K562 (cell line): ENCODE data around the gene PGPEP1. TPM values are rescaled to one million over a fixed set of nuclear protein-coding genes. Genes with fewer than 3 reads are reported as not detected.
A peak's percentile ranks its signal among the peaks of the same experiment; 100 is the strongest.

Experiments
- CC2D1A ChIP-seq: fragments of 450-650 bp; IDR thresholded peaks from 2 replicates; pipeline ENCODE4 v1.6.1; 2017; ENCODE audit warnings: mild to moderate bottlenecking
- CHD2 ChIP-seq: IDR thresholded peaks from 2 replicates; pipeline ENCODE4 v1.6.1; 2011; ENCODE audit warnings: low read depth, low read length
- DMBX1 ChIP-seq: fragments of 250-450 bp; sonication (Bioruptor Pico); IDR thresholded peaks from 2 replicates; pipeline ENCODE4 v1.8.0; 2022; ENCODE audit warnings: inconsistent platforms, mild to moderate bottlenecking, moderate library complexity, borderline replicate concordance
- ESRRA ChIP-seq: fragments of 450-650 bp; IDR thresholded peaks from 2 replicates; pipeline ENCODE4 v1.6.1; 2014; ENCODE audit warnings: low read depth, mild to moderate bottlenecking, moderate library complexity, borderline replicate concordance
- ETS2 ChIP-seq: IDR thresholded peaks from 2 replicates; pipeline ENCODE4 v1.6.1; 2016; ENCODE audit warnings: borderline replicate concordance, missing genetic modification characterization, mild to moderate bottlenecking, moderate library complexity, missing compliant biosample characterization; ENCODE audit not compliant: poor library complexity, severe bottlenecking
- ETV1 ChIP-seq: fragments of 450-650 bp; conservative IDR thresholded peaks from 2 replicates; pipeline ENCODE4 v1.6.1; 2016; ENCODE audit warnings: missing genetic modification characterization, control low read depth, low read depth, missing compliant biosample characterization
- FOXM1 ChIP-seq, 2 experiments: fragments of 450-650 bp in 1 of 2; sonication (generic) in 1 of 2; formaldehyde crosslinking in 1 of 2; IDR thresholded peaks; 2 replicates each; pipeline versions ENCODE4 v1.6.1 to v1.9.0; 2017 to 2022; ENCODE audit warnings: low read depth in 2 of 2, mild to moderate bottlenecking in 2 of 2, missing genetic modification reagents in 1 of 2, moderate library complexity in 1 of 2
- GABPB2 ChIP-seq: fragments of 250-450 bp; sonication (Bioruptor Pico); conservative IDR thresholded peaks from 2 replicates; pipeline ENCODE4 v1.5.1; 2021; ENCODE audit warnings: mild to moderate bottlenecking
- HDAC6 ChIP-seq: IDR thresholded peaks from 2 replicates; pipeline ENCODE4 v1.6.1; 2012; ENCODE audit warnings: low read depth, mild to moderate bottlenecking, control low read depth, inconsistent platforms, low read length, moderate library complexity
- HMG20B ChIP-seq: fragments of 250-450 bp; sonication (Bioruptor Pico); IDR thresholded peaks from 2 replicates; pipeline ENCODE4 v1.5.0; 2021; ENCODE audit warnings: mild to moderate bottlenecking
- NCOR1 ChIP-seq: fragments of 450-650 bp; IDR thresholded peaks from 2 replicates; pipeline ENCODE4 v1.6.1; 2016; ENCODE audit warnings: mild to moderate bottlenecking, moderate library complexity
- NR4A1 ChIP-seq, 2 experiments: fragments of 250-450 bp in 1 of 2; fragments of 450-650 bp in 1 of 2; sonication (Bioruptor Pico) in 1 of 2; IDR thresholded peaks; 2 replicates each; pipeline versions ENCODE4 v1.4.0 to v1.6.1; 2016 to 2020; ENCODE audit warnings: mild to moderate bottlenecking in 2 of 2, missing compliant biosample characterization in 1 of 2, missing genetic modification characterization in 1 of 2, moderate library complexity in 1 of 2
- POLR2G ChIP-seq: fragments of 200-400 bp; formaldehyde crosslinking; IDR thresholded peaks from 2 replicates; pipeline ENCODE4 v1.6.1; 2017; ENCODE audit warnings: low read depth, mild to moderate bottlenecking, antibody characterized with exemption, low read length, moderate library complexity
- POLR3A ChIP-seq: IDR thresholded peaks from 2 replicates; pipeline ENCODE4 v1.6.1; 2011; ENCODE audit warnings: borderline replicate concordance, mild to moderate bottlenecking, moderate library complexity; ENCODE audit not compliant: insufficient read length, insufficient read depth; ENCODE audit errors: extremely low read depth
- SAP30 ChIP-seq: fragments of 200-600 bp; sonication (generic); IDR thresholded peaks from 2 replicates; pipeline ENCODE4 v1.6.1; 2012; ENCODE audit warnings: borderline replicate concordance, low read depth, mild to moderate bottlenecking, moderate library complexity, low read length, control low read depth, inconsistent platforms; ENCODE audit not compliant: insufficient read depth, poor library complexity, severe bottlenecking
- VEZF1 ChIP-seq: fragments of 200-800 bp; sonication (Bioruptor generic); IDR thresholded peaks from 2 replicates; pipeline ENCODE4 v1.6.1; 2017; ENCODE audit warnings: missing genetic modification characterization, missing compliant biosample characterization
- ZKSCAN8 ChIP-seq: fragments of 200-800 bp; sonication (Bioruptor generic); IDR thresholded peaks from 2 replicates; pipeline ENCODE4 v1.6.1; 2016; ENCODE audit warnings: missing genetic modification characterization, missing compliant biosample characterization
- ZNF274 ChIP-seq: IDR thresholded peaks from 2 replicates; pipeline ENCODE4 v1.6.1; 2011; ENCODE audit warnings: low read depth, mild to moderate bottlenecking, low read length, moderate library complexity, borderline replicate concordance
- polyA plus RNA-seq, 8 experiments: library from polyadenylated mRNA; depleted of rRNA in 4 of 8; stranded (reverse) in 5 of 8; unstranded in 3 of 8; fragments of >200 nt; fragmentation: Nextera tagmentation in 2 of 8; fragmentation: Illumina TruSeq in 1 of 8; extraction: Ambion mirVana in 2 of 8; extraction: Trizol in 1 of 8; gene quantifications; 2 replicates each; pipeline versions ENCODE4 v1.2.1 to v1.2.3, GENCODE V29; 2011 to 2014; ENCODE audit warnings: inconsistent platforms in 1 of 8, missing spikeins in 1 of 8
- total RNA-seq, 7 experiments: library from RNA; depleted of rRNA in 6 of 7; stranded (reverse); fragments of >200 nt in 6 of 7; fragmentation: Illumina TruSeq in 2 of 7; extraction: Trizol in 2 of 7; gene quantifications; 2 replicates each; pipeline versions ENCODE4 v1.2.1 to v1.2.3, GENCODE V29; 2011 to 2021; ENCODE audit warnings: low replicate concordance in 1 of 7
- TF ChIP-seq, protein P1 (sequence below): fragments of 250-450 bp; sonication (Bioruptor Pico); IDR thresholded peaks from 2 replicates; pipeline ENCODE4 v1.5.0; 2020; ENCODE audit warnings: mild to moderate bottlenecking
- TF ChIP-seq, protein P2 (sequence below): sonication (generic); formaldehyde crosslinking; IDR thresholded peaks from 2 replicates; pipeline ENCODE4 v1.8.0; 2023; ENCODE audit warnings: mild to moderate bottlenecking, missing genetic modification reagents

The PGPEP1 gene
- total and polyA plus RNA-seq, 9 of the 15 experiments (the other 6 are each of a cell fraction or from before 2014, with no cell fraction given), result 10.0 to 69.6 (median 33.5) TPM

- TF ChIP-seq, protein P1, sequence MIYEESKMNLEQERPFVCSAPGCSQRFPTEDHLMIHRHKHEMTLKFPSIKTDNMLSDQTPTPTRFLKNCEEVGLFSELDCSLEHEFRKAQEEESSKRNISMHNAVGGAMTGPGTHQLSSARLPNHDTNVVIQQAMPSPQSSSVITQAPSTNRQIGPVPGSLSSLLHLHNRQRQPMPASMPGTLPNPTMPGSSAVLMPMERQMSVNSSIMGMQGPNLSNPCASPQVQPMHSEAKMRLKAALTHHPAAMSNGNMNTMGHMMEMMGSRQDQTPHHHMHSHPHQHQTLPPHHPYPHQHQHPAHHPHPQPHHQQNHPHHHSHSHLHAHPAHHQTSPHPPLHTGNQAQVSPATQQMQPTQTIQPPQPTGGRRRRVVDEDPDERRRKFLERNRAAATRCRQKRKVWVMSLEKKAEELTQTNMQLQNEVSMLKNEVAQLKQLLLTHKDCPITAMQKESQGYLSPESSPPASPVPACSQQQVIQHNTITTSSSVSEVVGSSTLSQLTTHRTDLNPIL (CRISPR knock-in tag), result no peak
- TF ChIP-seq VEZF1 (CRISPR knock-in tag) (peak; percentile 11; the same call in 1 of the 2 replicates), HMG20B (no peak), ZNF274 (no peak), CHD2 (no peak), FOXM1 (IDR thresholded peaks at IDR 0.05; ENCODE audit: low read depth) (no peak), FOXM1 (CRISPR knock-in tag; IDR thresholded peaks at IDR 0.05; ENCODE audit: low read depth) (no peak), NCOR1 (no peak), CC2D1A (no peak), DMBX1 (CRISPR knock-in tag) (no peak), POLR2G (no peak), NR4A1 (CRISPR knock-in tag; IDR thresholded peaks at IDR 0.05) (no peak), NR4A1 (tag; IDR thresholded peaks at IDR 0.05) (no peak), SAP30 (no peak), ZKSCAN8 (CRISPR knock-in tag) (no peak), POLR3A (no peak), GABPB2 (no peak), ETS2 (no peak), ESRRA (no peak), ETV1 (tag) (no peak), HDAC6 (no peak)
- TF ChIP-seq, protein P2, sequence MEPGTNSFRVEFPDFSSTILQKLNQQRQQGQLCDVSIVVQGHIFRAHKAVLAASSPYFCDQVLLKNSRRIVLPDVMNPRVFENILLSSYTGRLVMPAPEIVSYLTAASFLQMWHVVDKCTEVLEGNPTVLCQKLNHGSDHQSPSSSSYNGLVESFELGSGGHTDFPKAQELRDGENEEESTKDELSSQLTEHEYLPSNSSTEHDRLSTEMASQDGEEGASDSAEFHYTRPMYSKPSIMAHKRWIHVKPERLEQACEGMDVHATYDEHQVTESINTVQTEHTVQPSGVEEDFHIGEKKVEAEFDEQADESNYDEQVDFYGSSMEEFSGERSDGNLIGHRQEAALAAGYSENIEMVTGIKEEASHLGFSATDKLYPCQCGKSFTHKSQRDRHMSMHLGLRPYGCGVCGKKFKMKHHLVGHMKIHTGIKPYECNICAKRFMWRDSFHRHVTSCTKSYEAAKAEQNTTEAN (CRISPR knock-in tag), result no peak
- TF ChIP-seq, all 486 proteins: peak for 33
These were observed 57.1 kb downstream of the PGPEP1 start, which contains the start of gene LRRC25 (continued) for GRCh38 chr19:18397242-18398202.
